Loucy (cell line): ENCODE data around the gene SLC25A18.

Experiments
- H2AFZ ChIP-seq: fragments of 200-600 bp; sonication (generic); 2 replicates; pipeline ENCODE4 v1.6.0; 2016; ENCODE audit warnings: antibody characterized with exemption, mild to moderate bottlenecking, low read length, moderate library complexity
- H3F3A ChIP-seq: fragments of 200-600 bp; 2 replicates; pipeline ENCODE4 v1.6.0; 2016; ENCODE audit warnings: antibody characterized with exemption, low read depth, mild to moderate bottlenecking
- H3K27me3 ChIP-seq: fragments of 200-600 bp; sonication (generic); 2 replicates; pipeline ENCODE4 v1.6.1; 2014; ENCODE audit warnings: low read length, mild to moderate bottlenecking; ENCODE audit not compliant: insufficient read depth, poor library complexity, severe bottlenecking
- H3K36me3 ChIP-seq: fragments of 200-600 bp; sonication (generic); 2 replicates; pipeline ENCODE4 v1.6.1; 2016; ENCODE audit warnings: low read length; ENCODE audit not compliant: insufficient read depth
- H3K4me1 ChIP-seq: fragments of 200-600 bp; sonication (generic); 2 replicates; pipeline ENCODE4 v1.5.1; 2014; ENCODE audit warnings: low read length, mild to moderate bottlenecking; ENCODE audit not compliant: insufficient read depth, poor library complexity, severe bottlenecking
- H3K4me2 ChIP-seq: fragments of 200-600 bp; sonication (generic); 2 replicates; pipeline ENCODE4 v1.6.0; 2014; ENCODE audit warnings: antibody characterized with exemption, low read length, low read depth, mild to moderate bottlenecking; ENCODE audit not compliant: poor library complexity, severe bottlenecking
- H3K4me3 ChIP-seq: fragments of 200-600 bp; sonication (generic); 2 replicates; pipeline ENCODE4 v1.5.1; 2014; ENCODE audit warnings: low read length, mild to moderate bottlenecking, mixed read lengths; ENCODE audit not compliant: poor library complexity, severe bottlenecking
- H3K79me2 ChIP-seq: fragments of 200-600 bp; sonication (generic); 2 replicates; pipeline ENCODE4 v1.6.1; 2014; ENCODE audit warnings: low read length; ENCODE audit not compliant: insufficient read depth
- H3K9ac ChIP-seq: fragments of 200-600 bp; sonication (generic); 2 replicates; pipeline ENCODE4 v1.6.0; 2014; ENCODE audit warnings: mild to moderate bottlenecking, low read depth, low read length, moderate library complexity; ENCODE audit not compliant: poor library complexity, severe bottlenecking
- H3K9me2 ChIP-seq: fragments of 200-600 bp; sonication (generic); replicated peaks from 2 replicates; pipeline ENCODE4 v1.6.1; 2016; ENCODE audit warnings: low read depth, low read length, mixed read lengths
- H3K9me3 ChIP-seq: fragments of 200-600 bp; sonication (generic); 2 replicates; pipeline ENCODE4 v1.6.1; 2014; ENCODE audit warnings: mild to moderate bottlenecking, antibody characterized with exemption, low read length, low read depth; ENCODE audit not compliant: insufficient read depth
- H4K20me1 ChIP-seq: fragments of 200-600 bp; sonication (generic); 2 replicates; pipeline ENCODE4 v1.6.0; 2014; ENCODE audit warnings: antibody characterized with exemption, low read length, mild to moderate bottlenecking; ENCODE audit not compliant: insufficient read depth, poor library complexity, severe bottlenecking
- EZH2phosphoT487 ChIP-seq: fragments of 200-600 bp; IDR thresholded peaks from 2 replicates; pipeline ENCODE4 v1.6.1; 2018; ENCODE audit warnings: antibody characterized with exemption, mild to moderate bottlenecking, moderate library complexity, borderline replicate concordance
- TF ChIP-seq, protein P1 (sequence below): fragments of 200-600 bp; sonication (generic); conservative IDR thresholded peaks from 2 replicates; pipeline ENCODE4 v1.5.1; 2014; ENCODE audit warnings: mild to moderate bottlenecking, antibody characterized with exemption, low read length

The SLC25A18 gene

GRCh38 chr22:17562906-17563870 is at the start of gene SLC25A18:
Gene SLC25A18, plus strand, starts transcription at chr22:17563498. Its CDS starts 16,447 bp downstream, at chr22:17579945.
- H3K4me3 ChIP-seq = no peak within 1 kb of the TSS
- H3K27me3 ChIP-seq = no peaks in the 10 kb centered on the region
- no peaks in the 10 kb centered on the region for H4K20me1 ChIP-seq
- no peaks in the 10 kb centered on the region for H3K4me1 ChIP-seq
- no peaks in the 10 kb centered on the region for H3F3A ChIP-seq
- no peaks in the 10 kb centered on the region for H3K79me2 ChIP-seq
- H3K4me2 ChIP-seq = no peak within 1 kb of the TSS
- H3K9ac ChIP-seq = no peak within 1 kb of the TSS
- H3K9me3 ChIP-seq = no peaks in the 10 kb centered on the region
- H3K9me2 ChIP-seq = no peaks in the 10 kb centered on the region
- no peak within 1 kb of the TSS for H2AFZ ChIP-seq
- no peaks in the 10 kb centered on the region for H3K36me3 ChIP-seq
- no peak for TF ChIP-seq EZH2phosphoT487

DNA sequence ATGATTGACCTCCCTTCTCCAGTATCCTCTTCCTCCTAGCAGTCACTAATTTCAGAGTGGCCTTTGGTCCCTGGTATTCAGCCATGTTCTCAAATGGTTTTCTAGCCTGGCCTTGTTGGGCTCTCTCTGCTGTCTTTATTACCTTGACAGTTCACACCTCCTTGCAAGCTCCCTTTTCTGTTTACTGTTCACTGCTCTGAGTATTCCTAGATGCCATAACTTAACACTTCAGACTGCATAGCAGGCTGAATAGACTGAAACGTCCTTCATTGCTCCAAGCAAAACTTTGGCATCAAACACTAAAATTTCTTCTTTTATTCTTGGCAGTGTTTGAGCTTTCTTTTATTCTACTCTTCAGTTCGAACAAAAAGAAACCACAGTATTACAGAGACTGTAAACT is 49.7 kb upstream of the SLC25A18 start:
- H3K4me3 ChIP-seq = no peak overlapping the region
- no peak overlapping the region for H2AFZ ChIP-seq
- no peaks in the 10 kb centered on the region for H3K36me3 ChIP-seq
- H3K9ac ChIP-seq = no peak overlapping the region
- no peak overlapping the region for H3K4me2 ChIP-seq
- H3K4me1 ChIP-seq = no peaks in the 10 kb centered on the region
- no peaks in the 10 kb centered on the region for H3K27me3 ChIP-seq
- H3F3A ChIP-seq = no peaks in the 10 kb centered on the region
- no peaks in the 10 kb centered on the region for H4K20me1 ChIP-seq
- TF ChIP-seq, protein P1, sequence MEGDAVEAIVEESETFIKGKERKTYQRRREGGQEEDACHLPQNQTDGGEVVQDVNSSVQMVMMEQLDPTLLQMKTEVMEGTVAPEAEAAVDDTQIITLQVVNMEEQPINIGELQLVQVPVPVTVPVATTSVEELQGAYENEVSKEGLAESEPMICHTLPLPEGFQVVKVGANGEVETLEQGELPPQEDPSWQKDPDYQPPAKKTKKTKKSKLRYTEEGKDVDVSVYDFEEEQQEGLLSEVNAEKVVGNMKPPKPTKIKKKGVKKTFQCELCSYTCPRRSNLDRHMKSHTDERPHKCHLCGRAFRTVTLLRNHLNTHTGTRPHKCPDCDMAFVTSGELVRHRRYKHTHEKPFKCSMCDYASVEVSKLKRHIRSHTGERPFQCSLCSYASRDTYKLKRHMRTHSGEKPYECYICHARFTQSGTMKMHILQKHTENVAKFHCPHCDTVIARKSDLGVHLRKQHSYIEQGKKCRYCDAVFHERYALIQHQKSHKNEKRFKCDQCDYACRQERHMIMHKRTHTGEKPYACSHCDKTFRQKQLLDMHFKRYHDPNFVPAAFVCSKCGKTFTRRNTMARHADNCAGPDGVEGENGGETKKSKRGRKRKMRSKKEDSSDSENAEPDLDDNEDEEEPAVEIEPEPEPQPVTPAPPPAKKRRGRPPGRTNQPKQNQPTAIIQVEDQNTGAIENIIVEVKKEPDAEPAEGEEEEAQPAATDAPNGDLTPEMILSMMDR = no peak
- TF ChIP-seq EZH2phosphoT487 = no peak
- H3K9me3 ChIP-seq = no peaks in the 10 kb centered on the region
- no peaks in the 10 kb centered on the region for H3K9me2 ChIP-seq
- no peaks in the 10 kb centered on the region for H3K79me2 ChIP-seq

DNA sequence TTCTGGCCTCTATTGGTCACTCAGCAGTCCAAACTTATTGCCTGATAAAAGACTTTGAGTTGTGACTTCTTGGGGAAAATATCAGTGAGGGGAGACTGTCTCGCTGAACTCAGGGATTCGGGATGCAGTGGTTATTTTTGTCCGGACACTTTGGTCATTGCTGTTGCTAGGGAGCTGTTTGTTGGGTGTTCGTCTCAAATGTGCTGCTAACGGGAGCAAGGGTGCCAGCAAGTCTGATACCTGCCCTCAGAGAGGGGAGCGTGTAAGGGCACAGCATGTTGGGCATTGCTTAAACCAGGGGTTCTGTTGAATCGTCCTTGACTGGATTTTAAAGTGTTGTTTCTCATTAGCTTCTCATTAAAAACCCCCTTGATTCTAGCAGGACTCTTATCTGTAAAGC is 49.2 kb upstream of the SLC25A18 start:
- Histone ChIP-seq H3K9me3 (no peaks in the 10 kb centered on the region), H2AFZ (no peak overlapping the region), H3K4me3 (no peak overlapping the region), H3K9ac (no peak overlapping the region), H3F3A (no peaks in the 10 kb centered on the region), H4K20me1 (no peaks in the 10 kb centered on the region), H3K79me2 (no peaks in the 10 kb centered on the region), H3K4me1 (no peaks in the 10 kb centered on the region), H3K9me2 (no peaks in the 10 kb centered on the region), H3K36me3 (no peaks in the 10 kb centered on the region), H3K27me3 (no peaks in the 10 kb centered on the region), H3K4me2 (no peak overlapping the region)
- TF ChIP-seq EZH2phosphoT487 = no peak
- TF ChIP-seq, protein P1 = no peak
